Stimulated activated memory B cell treated with anti-CD40 and anti-IgM and Interleukin-4, amounts not matched to agents 10 μg/mL and 1 μg/mL and 100 μg/mL, for 72 hours (primary cell): Measurements from ENCODE around the gene OVOL1.

Source experiments
- ATAC-seq: fragments of 150-1000 bp; cut with Tn5 transposase; 2 replicates; pipeline ENCODE4 v1.10.0; 2021
- H3K27ac Mint-ChIP-seq: one replicate; pipeline ENCODE4 v1.8.0; 2022; ENCODE audit warnings: mild to moderate bottlenecking, mixed read lengths
- H3K27me3 Mint-ChIP-seq: one replicate; pipeline ENCODE4 v1.8.0; 2022; ENCODE audit warnings: mixed read lengths
- H3K36me3 Mint-ChIP-seq: one replicate; pipeline ENCODE4 v1.8.0; 2022; ENCODE audit warnings: mixed read lengths
- H3K4me1 Mint-ChIP-seq: one replicate; pipeline ENCODE4 v1.8.0; 2022; ENCODE audit warnings: mixed read lengths
- H3K4me3 Mint-ChIP-seq: one replicate; pipeline ENCODE4 v1.8.0; 2022; ENCODE audit warnings: mild to moderate bottlenecking, moderate library complexity, mixed read lengths
- H3K9me3 Mint-ChIP-seq: one replicate; pipeline ENCODE4 v1.8.0; 2022; ENCODE audit warnings: mixed read lengths

The OVOL1 gene

GRCh38 chr11:65781962-65782815, 4.7 kb upstream of the OVOL1 start:
- no peak for ATAC-seq
- peaks cover 5% of the 10 kb centered on the region for H3K36me3 Mint-ChIP-seq
- no peak overlapping the region for H3K4me3 Mint-ChIP-seq
- H3K9me3 Mint-ChIP-seq: no peaks in the 10 kb centered on the region
- H3K27ac Mint-ChIP-seq: peak overlapping the region; percentile 29
- peaks cover 5% of the 10 kb centered on the region for H3K27me3 Mint-ChIP-seq
- H3K4me1 Mint-ChIP-seq: peaks cover 44% of the 10 kb centered on the region

- H3K27ac Mint-ChIP-seq: peak overlapping the region; percentile 29
- ATAC-seq: no peak
- H3K36me3 Mint-ChIP-seq: peaks cover 3% of the 10 kb centered on the region
- no peak overlapping the region for H3K4me3 Mint-ChIP-seq
- H3K4me1 Mint-ChIP-seq: peaks cover 47% of the 10 kb centered on the region
- H3K9me3 Mint-ChIP-seq: no peaks in the 10 kb centered on the region
- peaks cover 11% of the 10 kb centered on the region for H3K27me3 Mint-ChIP-seq
Observed at GRCh38 chr11:65782816-65783228, 4.0 kb upstream of the OVOL1 start.

DNA sequence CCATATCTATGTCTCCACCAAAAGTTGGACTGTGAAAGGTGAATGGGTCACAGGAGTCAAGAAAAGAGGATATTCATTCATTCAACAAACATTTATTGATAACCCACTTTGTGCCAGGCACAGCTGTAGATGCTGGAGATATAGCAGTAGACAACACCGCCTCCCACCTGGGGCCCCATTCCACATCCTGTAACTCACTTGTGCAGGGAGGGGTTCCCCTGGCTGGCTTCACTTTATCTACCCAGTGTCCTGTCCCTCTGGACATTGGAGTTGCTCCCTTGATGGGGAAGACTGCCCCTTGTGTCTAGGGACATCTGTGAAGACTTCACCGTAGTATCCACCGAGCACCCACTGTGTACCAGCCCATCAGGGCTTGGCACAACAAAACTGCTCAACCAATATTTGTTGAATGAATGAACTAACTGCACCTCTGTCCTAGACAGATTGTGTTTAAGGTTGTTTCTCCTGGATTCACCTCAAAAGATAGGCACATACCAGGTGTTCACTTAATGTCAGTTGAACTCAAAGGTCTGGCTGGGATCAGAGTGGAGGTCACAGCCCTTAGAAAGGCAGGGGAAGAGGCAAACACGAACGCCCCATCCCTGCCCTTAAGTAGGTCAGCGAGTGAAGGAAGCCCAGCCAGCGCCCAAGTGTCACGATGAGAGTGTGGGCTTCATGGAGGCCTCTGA, 1.4 kb upstream of the OVOL1 start:
- ATAC-seq: no peak
- H3K4me3 Mint-ChIP-seq: peak overlapping the region; percentile 55
- peaks cover 28% of the 10 kb centered on the region for H3K27me3 Mint-ChIP-seq
- H3K9me3 Mint-ChIP-seq: no peaks in the 10 kb centered on the region
- H3K4me1 Mint-ChIP-seq: peaks cover 41% of the 10 kb centered on the region
- no peak overlapping the region for H3K27ac Mint-ChIP-seq
- no peaks in the 10 kb centered on the region for H3K36me3 Mint-ChIP-seq

- H3K4me3 Mint-ChIP-seq: peak overlapping the region; percentile 55
- no peaks in the 10 kb centered on the region for H3K36me3 Mint-ChIP-seq
- no peak for ATAC-seq
- H3K9me3 Mint-ChIP-seq: no peaks in the 10 kb centered on the region
- H3K27me3 Mint-ChIP-seq: peaks cover 35% of the 10 kb centered on the region
- H3K27ac Mint-ChIP-seq: peak overlapping the region; percentile 83
- H3K4me1 Mint-ChIP-seq: peaks cover 46% of the 10 kb centered on the region
Observed at GRCh38 chr11:65786008-65786785, 666 bp upstream of the OVOL1 start.

DNA sequence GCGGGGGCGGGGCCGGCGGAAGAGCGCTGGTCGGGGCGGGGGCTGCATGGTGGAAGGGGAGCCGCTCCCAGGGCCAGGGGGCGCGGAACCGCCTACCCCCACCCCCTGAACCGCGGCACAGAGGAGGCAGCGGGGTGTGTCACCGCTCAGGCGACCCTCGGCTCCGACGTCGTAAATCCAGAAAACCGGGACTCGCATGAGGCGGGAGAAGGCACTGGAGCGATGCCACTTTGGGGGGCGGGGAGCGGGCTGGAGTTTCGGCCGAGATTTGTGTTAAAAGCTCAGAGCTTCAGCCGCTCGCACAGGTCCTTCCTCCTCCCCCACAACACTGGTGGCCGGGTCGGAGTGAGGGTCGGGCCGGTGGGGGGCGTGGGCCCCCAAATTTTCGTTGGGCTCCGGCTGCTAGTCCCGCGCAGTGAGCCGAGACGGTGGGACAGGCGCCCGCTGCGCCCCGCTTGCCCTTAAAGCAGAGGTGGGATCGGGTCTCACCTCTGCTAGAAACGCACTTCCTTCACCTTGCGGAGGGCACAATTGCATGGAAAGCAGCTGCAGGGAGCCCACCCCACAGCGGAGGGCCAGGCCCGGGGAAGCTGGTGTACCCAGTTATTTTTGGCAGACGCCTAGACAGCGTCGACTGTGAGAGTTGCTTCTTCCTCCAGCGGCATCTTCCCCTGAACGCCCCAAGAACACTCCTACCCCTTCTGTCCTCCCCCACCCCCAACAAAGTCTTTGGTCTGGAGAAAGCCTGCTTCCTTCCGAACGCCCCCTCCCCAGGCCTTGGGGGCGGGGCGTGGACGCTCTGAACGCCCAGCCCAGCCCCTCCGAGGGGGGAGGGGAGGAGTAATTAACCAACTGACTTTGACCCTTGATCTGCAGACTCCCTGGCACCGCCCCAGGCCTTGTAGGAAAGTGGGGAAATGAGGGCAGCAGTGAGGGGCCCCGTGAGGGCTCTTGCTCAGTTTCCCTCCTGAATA, 1.1 kb downstream of the OVOL1 start:
- no peaks in the 10 kb centered on the region for H3K36me3 Mint-ChIP-seq
- H3K4me1 Mint-ChIP-seq: peaks cover 49% of the 10 kb centered on the region
- peak overlapping the region; percentile 79 for H3K4me3 Mint-ChIP-seq
- H3K9me3 Mint-ChIP-seq: no peaks in the 10 kb centered on the region
- H3K27ac Mint-ChIP-seq: peak overlapping the region; percentile 83
- no peak for ATAC-seq
- peaks cover 36% of the 10 kb centered on the region for H3K27me3 Mint-ChIP-seq

DNA sequence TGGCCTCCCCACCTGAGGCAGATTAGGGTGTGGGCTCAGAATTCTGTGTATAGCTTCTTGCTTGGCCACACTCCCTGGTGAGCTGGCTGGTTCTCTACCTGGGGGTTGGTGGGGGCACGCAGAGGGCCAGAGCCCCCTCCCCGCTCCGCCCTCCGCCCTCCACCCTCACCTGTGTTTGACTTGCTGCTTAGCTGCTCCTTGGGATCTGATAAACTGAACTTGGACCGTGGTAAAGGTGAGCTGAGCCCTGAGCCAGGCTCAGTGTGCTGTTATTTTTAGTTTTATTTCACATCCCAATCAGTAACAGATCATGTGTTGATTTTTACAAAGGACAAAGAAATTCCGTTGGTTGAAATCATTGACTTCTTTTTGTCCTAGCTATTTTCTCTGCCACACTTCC, 2.0 kb downstream of the OVOL1 start:
- Mint-ChIP-seq H3K4me3 (no peak overlapping the region), H3K4me1 (peaks cover 45% of the 10 kb centered on the region), H3K36me3 (no peaks in the 10 kb centered on the region), H3K9me3 (no peaks in the 10 kb centered on the region), H3K27ac (no peak overlapping the region), H3K27me3 (peaks cover 36% of the 10 kb centered on the region)
- no peak for ATAC-seq

DNA sequence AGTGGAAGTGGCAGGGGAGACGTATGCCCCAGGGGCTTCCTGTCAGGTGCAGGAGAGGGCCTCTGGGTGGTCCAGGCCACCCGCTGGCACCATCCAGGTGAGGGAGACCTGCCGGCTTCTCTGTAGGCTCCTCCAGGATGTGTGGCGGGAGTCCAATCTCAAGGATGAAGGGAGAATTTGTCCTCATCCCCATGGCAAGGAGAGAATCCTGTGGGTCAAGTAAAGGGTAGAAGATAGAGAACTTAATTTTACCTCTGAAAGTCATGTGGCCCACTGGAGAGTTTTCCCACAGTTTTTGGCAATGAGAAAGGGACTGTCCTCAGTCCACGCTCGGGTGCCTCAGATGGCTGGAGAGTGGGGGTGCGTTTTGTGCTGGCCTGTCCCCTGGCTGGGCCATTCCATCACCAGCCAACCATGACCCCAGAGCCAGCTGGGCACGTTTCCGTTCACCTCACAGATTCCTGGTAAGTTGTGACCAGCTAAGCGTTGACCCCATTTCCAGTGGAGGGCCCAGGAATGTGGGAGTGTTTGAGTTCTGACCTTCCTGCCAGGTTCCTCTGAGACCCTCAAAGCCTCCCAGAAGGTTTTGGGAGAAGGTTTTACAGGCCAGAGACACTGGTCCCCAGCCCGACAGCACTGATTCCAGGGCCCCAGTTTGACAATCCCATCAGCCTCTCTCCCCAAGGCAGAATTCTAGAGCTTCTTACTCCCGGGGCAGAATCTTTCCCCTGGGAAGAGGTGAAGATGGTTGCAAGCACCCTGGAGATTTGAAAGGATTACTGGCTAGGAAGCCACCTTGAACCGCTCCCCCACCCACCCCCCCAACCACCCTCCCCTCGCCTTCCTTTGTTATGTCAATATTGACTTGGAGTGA, 2.6 kb downstream of the OVOL1 start:
- peaks cover 36% of the 10 kb centered on the region for H3K27me3 Mint-ChIP-seq
- H3K4me1 Mint-ChIP-seq: peaks cover 45% of the 10 kb centered on the region
- no peaks in the 10 kb centered on the region for H3K9me3 Mint-ChIP-seq
- no peak overlapping the region for H3K4me3 Mint-ChIP-seq
- H3K36me3 Mint-ChIP-seq: no peaks in the 10 kb centered on the region
- no peak overlapping the region for H3K27ac Mint-ChIP-seq
- ATAC-seq: no peak

DNA sequence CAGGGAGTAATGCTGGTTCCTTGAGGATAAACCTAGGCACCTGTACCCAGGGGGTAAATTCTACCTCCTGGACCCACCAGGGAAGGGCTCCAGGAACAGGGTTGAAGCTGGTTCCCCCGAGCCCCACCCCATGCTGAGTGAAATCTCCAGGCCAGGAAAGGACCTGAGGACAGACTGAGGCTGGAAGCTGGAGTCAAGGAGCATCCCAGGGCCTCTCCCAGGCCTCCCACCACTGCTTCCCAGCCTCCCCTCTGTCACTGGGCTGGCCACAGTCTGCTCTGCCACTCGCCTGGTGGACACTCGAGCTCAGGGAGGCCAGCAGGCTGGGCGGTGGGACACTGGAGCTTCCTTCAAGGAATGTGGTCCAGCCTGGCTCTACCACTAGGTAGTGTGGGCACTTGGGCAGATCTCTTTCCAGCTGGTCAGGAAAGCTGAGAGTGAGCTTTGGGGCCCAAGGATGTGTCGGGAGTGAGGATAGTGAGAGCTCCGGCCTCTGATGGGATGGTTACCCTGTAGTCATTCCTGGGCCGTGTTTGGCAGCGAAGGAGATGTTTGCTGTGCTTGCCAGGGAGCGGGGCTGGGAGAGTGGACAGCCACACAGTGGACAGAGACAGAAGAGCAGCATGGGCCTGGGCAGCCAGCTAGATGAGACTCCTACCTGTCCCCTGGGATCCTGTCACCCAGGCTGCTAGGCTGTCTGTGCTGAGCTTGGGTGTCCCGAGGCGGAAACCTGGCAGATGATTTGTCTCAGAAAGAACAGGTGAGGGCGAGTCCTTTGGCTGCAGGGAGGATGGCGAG, 3.4 kb downstream of the OVOL1 start:
- ATAC-seq: no peak
- no peaks in the 10 kb centered on the region for H3K9me3 Mint-ChIP-seq
- H3K27me3 Mint-ChIP-seq: peaks cover 45% of the 10 kb centered on the region
- H3K36me3 Mint-ChIP-seq: no peaks in the 10 kb centered on the region
- H3K4me3 Mint-ChIP-seq: no peak overlapping the region
- peaks cover 44% of the 10 kb centered on the region for H3K4me1 Mint-ChIP-seq
- peak overlapping the region; percentile 82 for H3K27ac Mint-ChIP-seq

- peak overlapping the region; percentile 82 for H3K27ac Mint-ChIP-seq
- no peak overlapping the region for H3K4me3 Mint-ChIP-seq
- no peak for ATAC-seq
- no peaks in the 10 kb centered on the region for H3K36me3 Mint-ChIP-seq
- no peaks in the 10 kb centered on the region for H3K9me3 Mint-ChIP-seq
- H3K4me1 Mint-ChIP-seq: peaks cover 36% of the 10 kb centered on the region
- H3K27me3 Mint-ChIP-seq: peaks cover 49% of the 10 kb centered on the region
Observed at GRCh38 chr11:65790902-65791650, 4.2 kb downstream of the OVOL1 start.

DNA sequence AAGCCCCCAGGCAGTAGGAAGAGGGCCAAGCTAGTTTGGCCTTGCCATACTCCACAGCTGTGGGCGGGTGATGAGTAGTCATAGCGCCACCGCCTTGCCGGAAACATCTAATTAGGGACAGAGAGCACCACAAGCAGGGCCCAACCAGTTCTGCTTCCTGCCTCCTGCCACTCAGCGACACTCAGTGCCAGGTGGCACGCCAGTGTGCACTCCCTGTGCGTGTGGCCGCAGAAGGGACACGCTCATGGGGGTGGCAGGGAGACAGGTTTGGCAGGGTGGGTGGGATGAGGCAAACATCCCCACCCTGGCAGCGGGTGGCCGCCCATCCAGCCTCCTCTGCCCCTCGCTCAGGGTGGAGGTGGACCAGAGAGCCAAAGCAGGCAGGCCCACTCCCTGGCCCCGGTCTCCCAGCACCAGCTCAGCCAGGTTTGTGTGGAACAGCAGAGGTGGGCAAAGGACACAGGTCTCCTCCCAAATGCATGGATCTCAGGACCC, 4.9 kb downstream of the OVOL1 start:
- H3K27ac Mint-ChIP-seq: peak overlapping the region; percentile 82
- H3K36me3 Mint-ChIP-seq: no peaks in the 10 kb centered on the region
- H3K27me3 Mint-ChIP-seq: peaks cover 56% of the 10 kb centered on the region
- no peaks in the 10 kb centered on the region for H3K9me3 Mint-ChIP-seq
- H3K4me1 Mint-ChIP-seq: peaks cover 34% of the 10 kb centered on the region
- peak; percentile 94 for ATAC-seq
- H3K4me3 Mint-ChIP-seq: no peak overlapping the region

DNA sequence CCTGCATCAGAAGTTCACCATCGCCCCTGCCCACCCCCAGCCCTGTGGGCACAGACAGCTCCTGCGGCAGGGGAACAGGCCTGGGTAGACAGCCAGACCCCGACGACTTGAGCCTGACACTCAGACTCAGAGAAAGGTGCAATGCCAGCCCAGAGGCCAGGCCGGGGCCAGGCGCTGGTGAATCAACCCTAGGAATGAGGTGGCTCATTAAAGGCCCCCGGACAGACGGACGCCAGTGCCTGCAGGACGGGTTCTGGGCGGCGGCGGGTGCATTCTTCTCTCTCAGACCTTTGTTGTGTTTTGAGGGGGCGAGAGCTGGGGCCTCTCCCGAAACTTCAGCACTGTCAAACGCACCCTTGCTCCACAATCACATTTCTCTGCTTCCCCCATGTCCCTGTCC, 5.6 kb downstream of the OVOL1 start:
- peaks cover 56% of the 10 kb centered on the region for H3K27me3 Mint-ChIP-seq
- no peak overlapping the region for H3K4me3 Mint-ChIP-seq
- H3K9me3 Mint-ChIP-seq: no peaks in the 10 kb centered on the region
- ATAC-seq: no peak
- H3K4me1 Mint-ChIP-seq: peaks cover 28% of the 10 kb centered on the region
- peak overlapping the region; percentile 82 for H3K27ac Mint-ChIP-seq
- no peaks in the 10 kb centered on the region for H3K36me3 Mint-ChIP-seq

- no peaks in the 10 kb centered on the region for H3K36me3 Mint-ChIP-seq
- H3K4me1 Mint-ChIP-seq: peaks cover 23% of the 10 kb centered on the region
- H3K4me3 Mint-ChIP-seq: no peak overlapping the region
- ATAC-seq: no peak
- H3K27me3 Mint-ChIP-seq: peaks cover 56% of the 10 kb centered on the region
- H3K9me3 Mint-ChIP-seq: no peaks in the 10 kb centered on the region
- H3K27ac Mint-ChIP-seq: peak overlapping the region; percentile 82
Observed at GRCh38 chr11:65793144-65793581, 6.3 kb downstream of the OVOL1 start.
